H9 (cell line): Measurements from ENCODE around the gene BRCA1. TPM values are rescaled to one million over a fixed set of nuclear protein-coding genes. Genes with fewer than 3 reads are reported as not detected.

ENCODE experiments used
- DNase-seq: peaks from one replicate; pipeline ENCODE4 v3.0.0-alpha.2; 2017
- H2AFZ ChIP-seq: one replicate; pipeline ENCODE4 v1.6.1; 2013; ENCODE audit warnings: mild to moderate bottlenecking, low read length, control low read depth, moderate library complexity
- H2AK5ac ChIP-seq: 2 replicates; pipeline ENCODE4 v1.6.1; 2013; ENCODE audit warnings: low read length, control low read depth, mixed read lengths; ENCODE audit not compliant: insufficient read length
- H2BK120ac ChIP-seq: one replicate; pipeline ENCODE4 v1.6.1; 2013; ENCODE audit warnings: low read depth, mild to moderate bottlenecking, low read length, control low read depth, inconsistent platforms; ENCODE audit not compliant: poor library complexity, severe bottlenecking
- H2BK12ac ChIP-seq: 2 replicates; pipeline ENCODE4 v1.6.1; 2013; ENCODE audit warnings: low read length, control low read depth, mixed read lengths, low read depth; ENCODE audit not compliant: insufficient read length
- H2BK15ac ChIP-seq: 2 replicates; pipeline ENCODE4 v1.6.1; 2013; ENCODE audit warnings: low read depth, low read length, control low read depth
- H2BK20ac ChIP-seq: one replicate; pipeline ENCODE4 v1.6.1; 2013; ENCODE audit warnings: low read depth, mild to moderate bottlenecking, low read length, control low read depth, inconsistent platforms; ENCODE audit not compliant: poor library complexity, severe bottlenecking
- H2BK5ac ChIP-seq: 2 replicates; pipeline ENCODE4 v1.6.1; 2013; ENCODE audit warnings: low read length, control low read depth, mixed read lengths; ENCODE audit not compliant: insufficient read length
- H3K14ac ChIP-seq: 2 replicates; pipeline ENCODE4 v1.6.1; 2013; ENCODE audit warnings: low read length, control low read depth; ENCODE audit not compliant: insufficient read depth
- H3K18ac ChIP-seq: 2 replicates; pipeline ENCODE4 v1.6.1; 2013; ENCODE audit warnings: low read depth, mild to moderate bottlenecking, mixed read lengths, low read length, control low read depth; ENCODE audit not compliant: insufficient read length
- H3K23ac ChIP-seq: 2 replicates; pipeline ENCODE4 v1.6.1; 2013; ENCODE audit warnings: low read length, control low read depth, mixed read lengths, low read depth; ENCODE audit not compliant: insufficient read length
- H3K23me2 ChIP-seq: 2 replicates; pipeline ENCODE4 v1.6.1; 2013; ENCODE audit warnings: low read depth, mild to moderate bottlenecking, mixed read lengths, low read length, control low read depth; ENCODE audit not compliant: insufficient read length, poor library complexity, severe bottlenecking
- H3K27ac ChIP-seq: 2 replicates; pipeline ENCODE4 v1.5.1; 2013; ENCODE audit warnings: low read length, control low read depth, mixed read lengths, low read depth; ENCODE audit not compliant: insufficient read length
- H3K27me3 ChIP-seq: 2 replicates; pipeline ENCODE4 v1.6.1; 2013; ENCODE audit warnings: low read length, control low read depth, inconsistent platforms; ENCODE audit not compliant: insufficient read depth
- H3K4ac ChIP-seq: 2 replicates; pipeline ENCODE4 v1.6.1; 2013; ENCODE audit warnings: low read depth, mild to moderate bottlenecking, control low read depth, inconsistent platforms, low read length, moderate library complexity
- H3K4me1 ChIP-seq: 2 replicates; pipeline ENCODE4 v1.6.1; 2013; ENCODE audit warnings: low read length, control low read depth, inconsistent platforms; ENCODE audit not compliant: insufficient read depth
- H3K4me2 ChIP-seq: 2 replicates; pipeline ENCODE4 v1.6.1; 2013; ENCODE audit warnings: low read length, control low read depth, mixed read lengths; ENCODE audit not compliant: insufficient read length, insufficient read depth
- H3K56ac ChIP-seq: 2 replicates; pipeline ENCODE4 v1.6.1; 2013; ENCODE audit warnings: low read depth, mild to moderate bottlenecking, mixed read lengths, low read length, control low read depth; ENCODE audit not compliant: insufficient read length
- H3K79me1 ChIP-seq: 2 replicates; pipeline ENCODE4 v1.6.1; 2013; ENCODE audit warnings: low read depth, mild to moderate bottlenecking, moderate library complexity, low read length, control low read depth, inconsistent platforms; ENCODE audit not compliant: insufficient read depth, poor library complexity, severe bottlenecking
- H3K79me2 ChIP-seq: 2 replicates; pipeline ENCODE4 v1.6.1; 2013; ENCODE audit warnings: low read length, control low read depth, inconsistent platforms; ENCODE audit not compliant: insufficient read depth
- H3K9ac ChIP-seq: 2 replicates; pipeline ENCODE4 v1.6.1; 2013; ENCODE audit warnings: low read length, control low read depth, mixed read lengths; ENCODE audit not compliant: insufficient read length; ENCODE audit errors: extremely low read depth
- H3K9me3 ChIP-seq: one replicate; pipeline ENCODE4 v1.6.1; 2013; ENCODE audit warnings: low read depth, low read length, inconsistent platforms; ENCODE audit not compliant: control insufficient read depth
- H3T11ph ChIP-seq: one replicate; pipeline ENCODE4 v1.6.1; 2013; ENCODE audit warnings: mild to moderate bottlenecking, low read length, control low read depth, inconsistent platforms
- H4K20me1 ChIP-seq: one replicate; pipeline ENCODE4 v1.6.1; 2013; ENCODE audit not compliant: control insufficient read depth, insufficient read length, insufficient read depth
- H4K5ac ChIP-seq: 2 replicates; pipeline ENCODE4 v1.6.1; 2013; ENCODE audit warnings: low read depth, mild to moderate bottlenecking, mixed read lengths, low read length, control low read depth; ENCODE audit not compliant: insufficient read length
- H4K8ac ChIP-seq: replicated peaks from 2 replicates; pipeline ENCODE4 v1.6.1; 2013; ENCODE audit warnings: low read length, control low read depth, mixed read lengths, low read depth; ENCODE audit not compliant: insufficient read length
- H4K91ac ChIP-seq: 2 replicates; pipeline ENCODE4 v1.6.1; 2013; ENCODE audit warnings: low read depth, mild to moderate bottlenecking, moderate library complexity, mixed read lengths, low read length, control low read depth; ENCODE audit not compliant: insufficient read length
- H3K27ac Mint-ChIP-seq, 3 experiments: 2 replicates in 2 of 3; 3 replicates in 1 of 3; pipeline ENCODE4 v1.8.0; 2020 to 2021; ENCODE audit warnings: mixed read lengths in 3 of 3, mild to moderate bottlenecking in 1 of 3, moderate library complexity in 1 of 3
- H3K27me3 Mint-ChIP-seq: 2 replicates; pipeline ENCODE4 v1.8.0; 2021; ENCODE audit warnings: low read depth, mild to moderate bottlenecking, moderate library complexity, mixed read lengths
- H3K36me3 Mint-ChIP-seq, 3 experiments: 2 replicates in 2 of 3; 3 replicates in 1 of 3; pipeline ENCODE4 v1.8.0; 2020 to 2021; ENCODE audit warnings: low read depth in 3 of 3, mixed read lengths in 3 of 3; ENCODE audit not compliant: insufficient read depth in 1 of 3
- H3K4me1 Mint-ChIP-seq, 2 experiments: 2 replicates each; pipeline ENCODE4 v1.8.0; 2020; ENCODE audit warnings: mixed read lengths in 2 of 2
- H3K4me3 Mint-ChIP-seq, 2 experiments: 2 replicates in 1 of 2; 3 replicates in 1 of 2; pipeline ENCODE4 v1.8.0; 2020 to 2021; ENCODE audit warnings: mild to moderate bottlenecking in 2 of 2, mixed read lengths in 2 of 2, moderate library complexity in 1 of 2
- H3K9me3 Mint-ChIP-seq, 2 experiments: 2 replicates in 1 of 2; 3 replicates in 1 of 2; pipeline ENCODE4 v1.8.0; 2020; ENCODE audit warnings: mild to moderate bottlenecking in 2 of 2, mixed read lengths in 2 of 2, moderate library complexity in 1 of 2
- WGBS: extraction: QIAGEN DNeasy Blood & Tissue Kit; methylation state at CpG from one replicate; pipeline ENCODE4 v1.1.7; 2013; ENCODE audit warnings: missing lambda C conversion rate, low lambda C conversion rate, mixed read lengths; ENCODE audit not compliant: insufficient read length; ENCODE audit errors: extremely low coverage; 5-methylcytosine and 5-hydroxymethylcytosine counted together
- total RNA-seq: library from RNA; stranded (reverse); gene quantifications from 2 replicates; pipeline ENCODE4 v1.2.1, GENCODE V29; 2021
- TF ChIP-seq, protein P1 (sequence below): fragments of 200-600 bp; sonication (generic); conservative IDR thresholded peaks from 3 replicates; pipeline ENCODE4 v1.8.0; 2021; ENCODE audit warnings: antibody characterized with exemption, mild to moderate bottlenecking

BRCA1 gene
- total RNA-seq, 1 experiment from 2014 or later: 32.3 TPM

GRCh38 chr17:43011728-43012472, 113.3 kb downstream of the BRCA1 start:
- no peak overlapping the region for H2AFZ ChIP-seq
- H3K27ac ChIP-seq: no peak overlapping the region
- H4K8ac ChIP-seq: no peak overlapping the region
- no peaks in the 10 kb centered on the region for H3K9me3 ChIP-seq
- H4K20me1 ChIP-seq: no peaks in the 10 kb centered on the region
- WGBS: no CpG with 5 or more reads among the region's 15 CpGs
- peaks cover 3 to 23% (median 20%) of the 10 kb centered on the region in 3 experiments; a peak in 6 of 7 replicates for H3K36me3 Mint-ChIP-seq
- H3K14ac ChIP-seq: no peak overlapping the region
- H3T11ph ChIP-seq: no peak overlapping the region
- no peak overlapping the region for H3K56ac ChIP-seq
- peaks cover 21 to 39% of the 10 kb centered on the region in 2 experiments for H3K4me1 Mint-ChIP-seq
- H3K4me3 Mint-ChIP-seq: no peak overlapping the region
- H3K79me1 ChIP-seq: no peaks in the 10 kb centered on the region
- no peak overlapping the region for H2BK20ac ChIP-seq
- H3K23ac ChIP-seq: no peak overlapping the region
- no peak overlapping the region for H4K5ac ChIP-seq
- H3K4me2 ChIP-seq: no peak overlapping the region
- no peak overlapping the region for H3K4ac ChIP-seq
- H2BK5ac ChIP-seq: no peak overlapping the region
- DNase-seq: no peak
- peak overlapping the region in 1 of 3 experiments; percentile 80; a peak in 1 of 7 replicates for H3K27ac Mint-ChIP-seq
- no peak overlapping the region for H2AK5ac ChIP-seq
- H3K23me2 ChIP-seq: no peaks in the 10 kb centered on the region
- no peak overlapping the region for H3K18ac ChIP-seq
- H3K4me1 ChIP-seq: no peaks in the 10 kb centered on the region; the same call in 1 of the 2 replicates
- H3K79me2 ChIP-seq: no peaks in the 10 kb centered on the region
- H3K9ac ChIP-seq: no peak overlapping the region
- no peaks in the 10 kb centered on the region for H3K27me3 ChIP-seq
- H3K9me3 Mint-ChIP-seq: no peaks in the 10 kb centered on the region
- no peak overlapping the region for H2BK15ac ChIP-seq
- H2BK12ac ChIP-seq: no peak overlapping the region
- TF ChIP-seq, protein P1, sequence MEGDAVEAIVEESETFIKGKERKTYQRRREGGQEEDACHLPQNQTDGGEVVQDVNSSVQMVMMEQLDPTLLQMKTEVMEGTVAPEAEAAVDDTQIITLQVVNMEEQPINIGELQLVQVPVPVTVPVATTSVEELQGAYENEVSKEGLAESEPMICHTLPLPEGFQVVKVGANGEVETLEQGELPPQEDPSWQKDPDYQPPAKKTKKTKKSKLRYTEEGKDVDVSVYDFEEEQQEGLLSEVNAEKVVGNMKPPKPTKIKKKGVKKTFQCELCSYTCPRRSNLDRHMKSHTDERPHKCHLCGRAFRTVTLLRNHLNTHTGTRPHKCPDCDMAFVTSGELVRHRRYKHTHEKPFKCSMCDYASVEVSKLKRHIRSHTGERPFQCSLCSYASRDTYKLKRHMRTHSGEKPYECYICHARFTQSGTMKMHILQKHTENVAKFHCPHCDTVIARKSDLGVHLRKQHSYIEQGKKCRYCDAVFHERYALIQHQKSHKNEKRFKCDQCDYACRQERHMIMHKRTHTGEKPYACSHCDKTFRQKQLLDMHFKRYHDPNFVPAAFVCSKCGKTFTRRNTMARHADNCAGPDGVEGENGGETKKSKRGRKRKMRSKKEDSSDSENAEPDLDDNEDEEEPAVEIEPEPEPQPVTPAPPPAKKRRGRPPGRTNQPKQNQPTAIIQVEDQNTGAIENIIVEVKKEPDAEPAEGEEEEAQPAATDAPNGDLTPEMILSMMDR: no peak
- no peak overlapping the region for H2BK120ac ChIP-seq
- H3K27me3 Mint-ChIP-seq: no peaks in the 10 kb centered on the region
- no peak overlapping the region for H4K91ac ChIP-seq
